Anterior cingulate cortex (tissue), 58 donors: Measurements from ENCODE around the gene STXBP6.

ENCODE experiments used
- DNase-seq, 58 donors: peaks; one replicate each; lab custom pipeline; 2025; lab: John Stamatoyannopoulos, UW

STXBP6 gene

DNA sequence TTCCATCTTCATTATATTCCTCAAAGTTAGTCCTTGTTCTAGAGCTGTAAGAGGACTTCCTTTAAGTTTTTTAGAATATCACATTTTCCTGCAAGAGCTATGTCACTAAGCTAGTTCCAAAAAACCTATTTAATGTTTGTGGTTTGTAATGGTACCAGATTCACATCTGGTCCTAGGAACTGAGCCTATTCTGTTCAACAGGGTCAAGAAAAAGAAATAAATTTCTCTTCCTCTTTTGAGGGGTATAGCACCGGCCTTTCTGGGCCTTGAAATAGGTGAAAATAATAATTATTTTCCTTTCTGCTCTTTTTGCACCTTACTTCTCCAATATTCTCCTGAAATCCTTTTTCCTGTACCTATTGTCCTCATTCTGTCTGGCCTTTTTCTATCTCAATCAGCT, 3.6 kb upstream of the STXBP6 start:
- DNase-seq, result no peak

DNA sequence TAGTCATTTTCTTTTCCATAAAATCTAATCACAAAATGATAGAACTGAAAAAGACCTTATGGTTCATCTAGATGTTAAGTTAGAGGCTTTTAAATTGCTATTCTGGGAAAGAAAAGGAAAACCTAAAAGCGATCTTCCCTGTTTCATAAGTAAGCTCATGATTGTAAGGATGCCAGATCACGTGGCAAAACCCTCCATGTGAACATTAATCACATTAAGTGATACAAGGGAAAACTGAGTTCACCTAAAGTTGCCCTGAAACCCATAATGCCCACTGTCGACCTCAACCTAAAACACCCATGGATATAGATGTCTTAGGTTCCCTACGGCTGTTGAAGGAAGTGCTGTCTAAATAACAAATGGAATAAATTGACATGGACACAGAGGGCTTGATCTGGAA, 3.0 kb upstream of the STXBP6 start:
- no peak for DNase-seq

DNA sequence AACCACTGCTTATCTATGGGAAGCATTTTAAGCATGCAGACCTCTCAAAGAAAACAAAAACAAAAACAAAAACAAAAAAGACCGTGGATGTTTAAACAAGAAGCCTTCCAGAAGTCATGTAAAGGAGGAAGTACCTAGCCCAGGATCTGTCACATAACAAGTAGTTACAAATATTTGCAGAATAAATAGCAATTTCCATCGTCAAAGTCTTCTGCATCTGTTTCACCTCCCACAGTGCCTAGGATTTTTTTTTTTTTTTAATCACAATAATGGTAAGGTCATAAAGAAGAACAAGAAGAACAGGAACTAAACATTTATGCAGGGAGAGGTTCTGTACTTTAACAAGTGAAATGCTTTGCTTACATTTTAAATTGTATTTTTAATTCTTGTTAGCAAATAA, 2.4 kb upstream of the STXBP6 start:
- DNase-seq, result no peak

DNA sequence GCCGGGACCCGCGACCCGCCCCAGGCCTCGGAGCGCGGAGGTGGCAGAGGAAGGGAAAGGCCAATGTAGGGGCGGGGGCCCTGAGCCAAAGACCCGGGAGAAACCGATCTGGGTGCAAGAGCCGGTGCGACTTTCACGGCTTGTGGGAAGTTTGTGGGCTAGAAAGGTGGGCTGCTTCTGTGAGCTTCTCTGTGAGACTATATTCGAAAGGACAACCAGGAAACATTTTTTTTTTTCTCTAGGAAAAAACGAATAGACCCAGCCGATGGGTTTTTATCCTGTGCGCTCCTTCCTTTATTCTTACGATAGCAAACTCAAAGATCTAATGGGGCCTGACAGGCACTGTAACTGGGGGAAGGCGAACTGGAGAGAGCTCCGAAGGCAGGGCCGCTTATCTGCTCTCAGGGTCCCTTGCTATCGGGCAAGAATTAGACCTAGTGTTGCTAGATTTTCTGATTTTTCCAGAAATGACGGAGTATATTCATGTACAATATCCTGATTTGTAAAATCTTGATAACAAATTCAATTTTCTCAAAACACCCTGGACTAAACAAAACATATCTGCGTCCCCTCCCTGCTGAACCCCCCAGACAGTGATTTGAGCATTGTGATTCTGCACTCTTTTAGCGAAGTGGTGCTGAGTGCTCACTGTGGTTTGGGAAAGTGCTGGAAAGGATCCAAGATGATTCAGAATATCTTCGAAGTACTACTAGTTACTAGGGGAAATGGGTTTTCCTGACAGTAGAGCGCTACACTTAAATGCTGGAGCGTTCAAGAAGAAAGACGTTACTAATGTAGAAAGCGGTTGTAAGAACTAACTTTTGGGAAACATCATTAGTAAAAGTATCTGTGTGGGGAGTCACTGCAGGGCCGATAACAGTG, 563 bp upstream of the STXBP6 start:
- peak in 2 of 58 donors; percentile 15 to 20 for DNase-seq

DNA sequence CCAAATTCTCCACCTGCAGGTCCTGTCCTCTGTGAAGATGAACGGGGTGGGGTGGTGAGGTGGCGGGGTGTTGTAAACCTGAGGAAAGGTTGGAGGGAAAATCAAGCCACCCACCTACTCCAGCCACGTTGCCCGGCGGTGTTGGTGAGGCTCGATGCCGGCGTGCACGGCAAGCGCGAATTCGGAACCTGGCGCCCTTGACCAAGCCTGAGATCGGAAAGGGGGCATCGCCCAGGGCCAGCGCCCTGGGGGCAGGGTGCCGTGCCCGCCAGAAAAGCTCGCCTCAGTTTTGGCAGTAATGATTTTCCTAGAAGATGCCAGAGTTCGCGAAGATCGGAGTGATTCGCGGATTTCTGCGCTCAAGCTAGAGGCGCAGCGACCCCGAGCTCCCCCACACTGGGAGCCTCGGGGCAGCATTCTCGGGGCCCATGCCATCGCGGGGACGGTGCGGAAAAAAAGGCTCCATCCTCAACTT, 817 bp downstream of the STXBP6 start:
- DNase-seq, result peak in 12 of 58 donors; percentile 12 to 68 (median 40)

DNA sequence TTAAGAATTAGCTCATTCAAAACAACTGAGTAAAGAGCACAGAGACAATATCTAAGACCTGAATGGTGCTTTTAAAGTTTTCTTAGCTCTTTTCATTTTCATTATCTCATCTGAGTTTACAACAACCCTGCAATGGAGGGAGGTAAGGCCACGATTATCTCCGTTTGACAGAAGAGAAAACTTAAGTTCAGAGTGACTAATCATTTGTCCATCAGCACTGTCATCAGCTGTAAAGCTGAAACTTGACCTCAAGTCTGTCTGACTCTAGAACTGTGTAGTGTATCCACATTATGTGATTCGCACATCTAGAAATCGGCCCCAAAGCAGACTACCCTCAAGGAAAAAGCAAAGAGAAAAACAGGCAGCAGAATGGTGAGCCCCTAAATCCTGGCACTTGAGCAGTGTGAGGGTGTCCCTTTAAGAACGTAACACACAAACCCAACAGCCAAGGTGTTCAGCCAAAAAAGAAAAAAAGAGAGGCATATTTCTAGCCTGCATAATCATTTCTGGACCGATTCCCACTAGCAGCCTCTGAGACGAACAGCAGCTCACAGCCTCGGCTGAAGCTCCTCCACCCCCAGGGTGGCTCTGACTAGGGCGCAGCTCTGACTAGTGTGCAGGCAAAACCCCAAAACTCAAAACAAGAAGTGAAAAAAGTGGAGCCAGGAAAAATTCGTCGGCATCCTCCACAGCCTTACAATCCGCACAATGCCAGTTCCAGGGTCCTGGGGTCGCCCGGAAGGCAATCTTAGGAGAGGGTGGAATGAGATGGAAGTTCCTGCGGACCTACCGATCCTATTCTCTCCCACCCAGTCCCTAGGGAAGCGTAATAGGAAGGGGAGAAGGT, 1.6 kb downstream of the STXBP6 start:
- peak in 33 of 58 donors; percentile 11 to 59 (median 36) for DNase-seq

DNA sequence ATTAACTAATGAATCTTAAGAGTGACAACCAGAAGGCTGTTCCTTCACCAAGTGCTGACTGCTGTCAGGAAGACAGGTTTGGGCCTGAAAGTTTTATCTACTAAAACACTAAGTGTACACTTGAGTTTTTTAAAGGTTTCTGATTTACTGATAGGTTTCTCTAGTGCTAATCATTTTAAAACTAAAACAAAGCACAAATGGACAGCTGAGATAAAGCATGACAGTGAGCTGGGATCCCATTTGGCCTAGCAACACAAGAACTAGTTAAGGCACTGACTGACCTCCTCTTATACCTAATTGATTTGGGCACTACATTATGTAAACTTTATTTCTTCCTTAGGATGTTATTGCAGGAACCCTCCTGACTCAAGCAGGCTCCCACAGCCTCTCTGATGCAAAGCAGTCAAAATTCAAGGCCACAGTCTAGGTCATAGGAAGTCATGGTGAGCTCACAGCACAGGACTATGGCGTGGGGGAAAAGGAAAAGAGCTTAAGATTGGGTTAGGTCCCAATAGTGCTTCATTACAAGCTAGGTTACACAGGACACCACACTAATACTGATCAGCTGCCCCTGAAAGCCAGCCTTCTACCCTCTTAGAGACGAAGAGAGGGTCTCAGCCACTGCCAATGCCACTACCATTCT, 3.5 kb downstream of the STXBP6 start:
- DNase-seq, result no peak

DNA sequence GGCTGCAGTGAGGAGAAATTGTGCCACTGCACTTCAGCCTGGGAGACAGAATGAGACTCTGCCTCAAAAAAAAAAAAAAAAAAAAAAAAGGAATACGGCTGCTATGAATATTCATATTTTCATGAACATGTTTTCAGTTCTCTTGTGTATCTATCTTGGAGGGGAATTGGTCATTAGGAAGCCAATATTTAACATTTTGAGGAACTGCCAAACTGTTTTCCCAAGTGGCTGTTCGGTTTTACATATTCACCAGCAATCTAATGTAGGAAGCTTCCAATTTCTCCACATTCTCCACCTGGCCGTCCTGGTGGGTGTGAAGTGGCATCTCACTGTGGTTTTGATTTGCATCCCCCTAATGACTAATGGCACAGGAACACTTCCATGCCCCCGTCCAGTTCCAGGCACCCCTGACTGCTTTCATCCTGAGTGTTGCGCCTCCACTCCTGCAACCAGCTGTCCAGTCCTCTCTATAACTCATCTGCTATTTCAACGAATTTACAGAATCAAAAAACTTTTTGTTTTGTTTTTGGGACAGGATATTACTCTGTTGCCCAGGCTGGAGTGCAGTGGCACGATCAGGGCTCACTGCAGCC, 5.7 kb downstream of the STXBP6 start:
- DNase-seq, result no peak

DNA sequence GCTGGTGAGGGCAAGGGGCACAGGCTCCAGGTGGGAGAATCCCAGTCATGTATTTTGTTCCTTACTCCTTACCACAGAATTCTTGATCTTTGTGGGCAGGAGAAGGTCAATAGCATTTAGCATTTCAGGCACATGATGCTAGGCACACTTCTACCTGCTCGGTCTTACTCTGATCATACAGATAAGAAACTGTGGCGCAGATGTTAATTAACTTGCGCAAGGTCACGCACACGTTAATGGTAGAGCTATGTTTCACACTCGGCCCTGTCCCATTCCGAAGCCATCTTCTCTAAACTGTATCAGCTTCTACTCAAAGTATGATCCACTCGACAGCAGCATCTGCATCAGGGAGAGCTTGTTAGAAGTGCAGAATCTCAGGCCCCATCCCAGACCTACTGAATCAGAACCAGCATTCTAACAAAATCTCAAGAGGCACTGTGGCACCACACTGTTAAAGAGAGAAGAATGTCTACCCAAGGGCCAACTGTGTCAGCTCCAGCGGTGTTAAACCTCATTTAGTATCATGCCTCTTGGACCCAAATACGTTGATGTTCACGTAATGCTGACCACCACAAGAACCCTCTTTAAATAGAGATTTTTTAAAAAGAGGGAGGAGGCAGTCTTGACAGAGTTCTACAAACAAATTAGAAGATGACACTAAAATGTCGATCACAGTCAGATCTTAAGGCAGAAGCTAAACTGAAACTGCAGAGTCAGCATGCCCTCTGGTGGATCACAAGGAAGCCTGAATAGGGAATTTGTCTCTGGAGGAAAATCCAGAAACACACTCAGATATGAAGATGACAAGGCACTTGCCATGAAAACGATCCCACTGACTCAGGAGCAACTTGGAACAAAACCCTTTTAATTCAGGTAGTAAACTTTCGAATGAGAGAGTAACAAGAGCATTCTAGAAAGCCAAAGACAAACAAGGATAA, 7.3 kb downstream of the STXBP6 start:
- DNase-seq, result peak in 25 of 58 donors; percentile 3 to 61 (median 32)

DNA sequence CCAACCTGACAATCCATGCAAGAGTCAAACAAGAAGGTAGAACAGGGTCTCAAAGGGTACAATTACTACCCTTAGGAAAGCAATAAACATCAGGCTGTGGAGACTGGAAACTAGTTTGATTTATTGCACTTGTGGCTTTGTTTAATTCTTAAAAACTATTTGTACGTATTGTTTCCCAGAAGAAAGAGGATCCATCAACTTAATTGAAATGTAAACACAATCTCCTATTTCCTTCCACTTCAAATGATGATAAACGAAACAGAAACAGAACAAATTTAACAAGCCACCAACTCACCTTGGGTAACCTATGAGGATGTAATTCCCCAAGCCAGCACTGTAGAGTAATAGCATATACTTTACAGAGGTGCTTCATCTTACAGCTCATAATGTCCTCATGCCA, 8.0 kb downstream of the STXBP6 start:
- DNase-seq, result no peak

DNA sequence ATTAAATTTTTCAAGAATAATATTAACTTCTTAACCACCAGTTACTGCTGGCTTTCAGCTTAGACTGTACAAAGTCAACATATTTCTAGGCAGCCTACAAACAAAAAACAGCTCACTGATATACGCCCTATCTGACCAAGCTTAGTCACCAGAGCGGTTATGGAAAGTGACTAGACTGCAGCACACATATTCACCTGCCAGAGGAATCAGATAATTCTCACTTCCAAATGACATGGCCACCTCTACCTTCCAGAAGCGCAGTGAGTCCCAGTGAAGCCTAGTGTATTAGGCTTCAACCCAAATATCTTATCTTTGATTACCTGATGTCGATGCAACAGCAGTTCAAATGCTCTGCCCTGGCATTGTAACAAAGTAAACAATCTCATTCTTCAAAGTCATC, 8.5 kb downstream of the STXBP6 start:
- DNase-seq, result no peak

DNA sequence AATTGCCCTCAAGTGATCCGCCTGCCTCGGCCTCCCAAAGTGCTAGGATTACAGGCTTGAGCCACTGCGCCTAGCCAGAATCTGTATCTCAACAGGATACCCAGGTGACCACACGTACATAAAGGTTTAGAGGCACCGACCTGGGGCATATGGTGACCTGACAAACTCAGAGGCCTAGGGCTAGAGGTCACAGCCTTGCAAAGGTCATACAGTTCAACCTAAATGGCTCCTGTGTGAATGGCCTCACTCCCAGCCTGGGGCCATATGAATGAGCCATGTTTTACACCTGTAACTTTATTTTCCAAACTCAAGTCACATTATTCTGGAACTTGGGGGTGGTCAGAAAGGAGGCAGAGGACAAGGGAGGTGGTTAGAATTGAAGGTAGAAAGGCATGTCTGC, 10.0 kb downstream of the STXBP6 start:
- no peak for DNase-seq

DNA sequence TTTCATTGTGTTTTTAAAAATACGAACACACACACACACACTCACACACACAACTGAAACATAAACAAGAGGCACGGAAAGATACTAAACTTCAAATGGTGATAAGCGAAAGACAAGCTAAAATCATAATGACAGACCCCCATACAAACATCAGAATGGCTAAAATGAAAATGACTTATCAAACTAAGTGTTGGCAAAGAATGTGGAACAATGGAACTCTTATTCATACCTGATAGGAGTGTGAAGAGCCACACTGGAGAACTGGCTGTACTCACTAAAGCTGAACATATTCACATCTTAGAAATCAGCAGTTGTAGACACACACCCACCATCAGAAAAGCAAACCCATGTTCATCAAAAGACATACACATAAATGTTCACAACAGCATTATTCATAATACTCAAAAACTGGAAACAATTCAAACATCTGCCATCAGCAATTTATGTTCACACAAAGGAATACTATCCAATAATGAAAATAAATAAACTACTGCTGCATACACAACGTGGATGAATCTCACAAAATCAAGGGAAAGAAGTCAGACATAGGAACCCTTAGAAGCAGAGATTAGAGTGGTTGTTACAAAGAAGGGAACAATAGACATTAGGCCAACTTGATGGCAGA, 11.8 kb downstream of the STXBP6 start:
- DNase-seq, result no peak

DNA sequence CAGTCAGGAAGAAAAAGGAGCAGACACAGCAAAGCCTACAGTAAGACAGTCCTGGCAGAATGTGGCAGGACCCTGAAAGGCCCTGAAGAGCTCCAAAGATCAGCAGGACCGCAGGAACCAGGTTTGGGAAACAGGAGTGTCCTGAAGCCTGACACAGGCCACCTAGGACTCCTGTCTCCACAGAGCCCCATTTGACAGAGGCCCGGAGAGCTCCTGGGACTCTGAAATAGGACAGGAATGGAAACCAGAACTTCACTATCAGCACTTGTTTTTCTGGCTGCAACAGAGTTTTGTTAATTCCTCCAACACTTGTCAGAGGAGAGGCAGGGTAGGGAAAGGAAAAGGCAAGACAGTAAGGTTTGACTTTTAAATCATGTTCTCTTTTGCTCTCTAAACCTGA, 12.9 kb downstream of the STXBP6 start:
- DNase-seq, result no peak

DNA sequence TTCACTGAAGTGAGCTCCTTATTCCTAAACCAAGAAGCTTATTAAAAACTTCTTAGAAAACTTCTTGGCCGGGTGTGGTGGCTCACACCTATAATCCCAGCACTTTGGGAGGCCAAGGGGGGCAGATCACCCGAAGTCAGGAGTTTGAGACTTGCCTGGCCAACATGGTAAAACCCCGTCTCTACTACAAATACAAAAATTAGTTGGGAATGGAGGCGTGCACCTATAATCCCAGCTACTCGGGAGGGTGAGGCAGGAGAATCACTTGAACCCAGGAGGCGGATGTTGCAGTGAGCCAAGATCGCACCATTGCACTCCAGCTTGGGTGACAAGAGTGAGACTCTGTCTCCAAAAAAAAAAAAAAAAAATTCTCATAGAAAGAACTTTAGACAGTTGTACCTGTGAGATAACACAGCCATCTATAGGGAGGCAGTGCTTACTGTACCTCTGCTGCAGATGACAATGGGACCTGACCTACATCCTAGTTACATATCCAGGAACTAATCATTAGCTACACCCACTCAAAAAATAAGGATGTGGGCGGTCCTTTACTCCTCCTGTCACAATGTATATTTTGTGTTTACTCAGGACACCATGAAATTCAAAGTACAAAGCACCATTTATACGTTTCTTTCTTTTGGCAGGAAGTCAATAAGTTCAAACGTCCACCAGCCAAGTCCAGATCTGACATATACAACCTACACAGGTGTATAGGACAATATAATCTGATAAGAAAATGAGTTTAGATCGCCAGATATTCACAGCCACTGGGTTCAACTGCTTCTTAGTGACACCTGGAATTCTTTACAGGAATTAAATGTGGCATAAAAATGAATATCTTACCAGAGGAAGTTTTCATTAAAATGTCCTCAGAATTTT, 14.9 kb downstream of the STXBP6 start:
- no peak for DNase-seq

DNA sequence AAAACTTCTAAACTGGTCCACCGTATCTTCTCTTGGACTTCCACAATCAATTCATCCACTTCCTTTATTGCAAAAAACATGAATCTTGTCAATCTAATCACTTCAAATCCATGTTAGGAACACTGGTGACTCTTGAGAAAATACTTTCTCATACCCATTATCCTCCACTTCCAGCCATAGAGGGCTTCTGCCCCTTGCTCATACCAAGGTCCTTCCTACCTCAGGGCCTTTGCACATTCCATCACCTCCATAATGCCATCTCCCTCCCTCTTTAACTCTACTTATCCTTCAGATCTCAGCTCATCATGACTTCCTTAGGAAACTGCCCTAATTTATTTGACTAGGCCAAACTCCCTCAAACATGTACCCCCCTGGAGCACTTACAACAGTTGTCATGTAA, 16.6 kb downstream of the STXBP6 start:
- no peak for DNase-seq

DNA sequence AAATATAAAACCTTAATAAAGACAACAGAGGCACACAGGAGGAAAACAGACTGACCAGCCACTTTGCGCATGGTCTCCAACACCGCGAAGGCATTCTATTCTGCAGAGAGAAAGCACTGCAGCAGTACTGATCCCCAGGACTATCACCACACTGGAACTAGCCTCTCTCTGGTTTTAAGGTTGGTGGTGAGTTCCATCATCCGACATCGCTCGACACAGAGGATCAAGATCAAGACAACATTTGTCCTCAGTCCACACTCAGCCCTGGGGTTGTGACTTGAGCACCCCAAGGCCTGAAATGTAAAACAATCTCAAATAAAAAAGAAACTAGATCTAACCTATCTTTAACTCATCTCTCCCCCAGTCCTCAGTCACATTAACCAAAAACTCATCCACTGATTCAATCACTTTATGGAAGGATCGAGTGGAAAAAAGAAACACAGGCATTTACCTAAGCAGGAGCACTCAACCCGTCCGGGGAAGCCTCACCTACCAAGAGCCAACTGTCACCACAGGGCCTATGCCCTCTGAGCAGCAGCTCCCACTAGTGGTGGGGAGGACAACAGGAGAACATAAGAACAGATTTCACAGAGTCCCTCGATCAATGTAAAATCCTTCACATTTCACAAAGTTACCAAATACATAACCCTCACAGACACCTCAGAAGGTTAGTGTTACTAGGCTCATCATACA, 17.7 kb downstream of the STXBP6 start:
- DNase-seq, result no peak
